ENCODE results near the gene OR5I1.

GRCh38 chr11:55895216-55895615 is 41.0 kb downstream of the OR5I1 start:
- TF ChIP-seq, protein P1, sequence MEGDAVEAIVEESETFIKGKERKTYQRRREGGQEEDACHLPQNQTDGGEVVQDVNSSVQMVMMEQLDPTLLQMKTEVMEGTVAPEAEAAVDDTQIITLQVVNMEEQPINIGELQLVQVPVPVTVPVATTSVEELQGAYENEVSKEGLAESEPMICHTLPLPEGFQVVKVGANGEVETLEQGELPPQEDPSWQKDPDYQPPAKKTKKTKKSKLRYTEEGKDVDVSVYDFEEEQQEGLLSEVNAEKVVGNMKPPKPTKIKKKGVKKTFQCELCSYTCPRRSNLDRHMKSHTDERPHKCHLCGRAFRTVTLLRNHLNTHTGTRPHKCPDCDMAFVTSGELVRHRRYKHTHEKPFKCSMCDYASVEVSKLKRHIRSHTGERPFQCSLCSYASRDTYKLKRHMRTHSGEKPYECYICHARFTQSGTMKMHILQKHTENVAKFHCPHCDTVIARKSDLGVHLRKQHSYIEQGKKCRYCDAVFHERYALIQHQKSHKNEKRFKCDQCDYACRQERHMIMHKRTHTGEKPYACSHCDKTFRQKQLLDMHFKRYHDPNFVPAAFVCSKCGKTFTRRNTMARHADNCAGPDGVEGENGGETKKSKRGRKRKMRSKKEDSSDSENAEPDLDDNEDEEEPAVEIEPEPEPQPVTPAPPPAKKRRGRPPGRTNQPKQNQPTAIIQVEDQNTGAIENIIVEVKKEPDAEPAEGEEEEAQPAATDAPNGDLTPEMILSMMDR (IDR thresholded peaks at IDR 0.05), result no peak
- no peak for TF ChIP-seq POLR2A (IDR thresholded peaks at IDR 0.05)
